ENCODE results near the gene RNF13.

GRCh38 chr3:149858911-149859310 lies 45.9 kb downstream of the RNF13 start:
- TF ChIP-seq CTCF (IDR thresholded peaks at IDR 0.05; ENCODE audit: insufficient read depth, low read depth, low read length), result no peak
- no peak for TF ChIP-seq EZH2 (IDR thresholded peaks at IDR 0.05; ENCODE audit: insufficient read depth, low read length)
